ENCODE results near the gene KCNC2.

The KCNC2 gene

GRCh38 chr12:75058228-75058627, 151.4 kb downstream of the KCNC2 start:
- DNase-seq (ENCODE audit: low read depth, low spot score), result no peak

GRCh38 chr12:75048767-75049166, 160.9 kb downstream of the KCNC2 start:
- DNase-seq (ENCODE audit: low read depth, low spot score), result no peak

- DNase-seq (ENCODE audit: low read depth, low spot score), result no peak
Observed at GRCh38 chr12:75047885-75048525, 161.6 kb downstream of the KCNC2 start.

GRCh38 chr12:75042125-75042524, 167.5 kb downstream of the KCNC2 start:
- DNase-seq (ENCODE audit: low read depth, low spot score), result no peak

GRCh38 chr12:75041472-75041871, 168.2 kb downstream of the KCNC2 start:
- no peak for DNase-seq (ENCODE audit: low read depth, low spot score)

- no peak for DNase-seq (ENCODE audit: low read depth, low spot score)
Observed at GRCh38 chr12:75020068-75020557, 189.5 kb downstream of the KCNC2 start.

GRCh38 chr12:75011120-75011519, 198.5 kb downstream of the KCNC2 start:
- DNase-seq (ENCODE audit: low read depth, low spot score), result no peak

- no peak for DNase-seq (ENCODE audit: low read depth, low spot score)
Observed at GRCh38 chr12:75007133-75007532, 202.5 kb downstream of the KCNC2 start.

GRCh38 chr12:75000120-75000519, 209.5 kb downstream of the KCNC2 start:
- no peak for DNase-seq (ENCODE audit: low read depth, low spot score)

GRCh38 chr12:74999474-74999873, 210.2 kb downstream of the KCNC2 start:
- no peak for DNase-seq (ENCODE audit: low read depth, low spot score)
